HG03457 (cell line): ENCODE data around the gene GPX3.

Source experiments
- ATAC-seq: cut with Tn5 transposase; IDR thresholded peaks from one replicate; pipeline ENCODE4 v1.9.1; 2021; ENCODE audit warnings: moderate number of reproducible peaks; ENCODE audit not compliant: unreplicated experiment

GPX3 gene

GRCh38 chr5:151055336-151055735, 34.9 kb downstream of the GPX3 start:
- no peak for ATAC-seq

GRCh38 chr5:151056379-151057325, 36.3 kb downstream of the GPX3 start:
- ATAC-seq, result no peak

- no peak for ATAC-seq
Observed at GRCh38 chr5:151058301-151058700, 37.9 kb downstream of the GPX3 start.

- ATAC-seq, result no peak
Observed at GRCh38 chr5:151058891-151059489, 38.6 kb downstream of the GPX3 start.

- no peak for ATAC-seq
Observed at GRCh38 chr5:151060742-151061141, 40.4 kb downstream of the GPX3 start.

- ATAC-seq, result no peak
Observed at GRCh38 chr5:151062405-151063141, 42.2 kb downstream of the GPX3 start.

GRCh38 chr5:151063142-151063989, 43.0 kb downstream of the GPX3 start:
- ATAC-seq, result no peak

GRCh38 chr5:151064916-151065499, 44.6 kb downstream of the GPX3 start:
- no peak for ATAC-seq

- no peak for ATAC-seq
Observed at GRCh38 chr5:151065609-151066008, 45.2 kb downstream of the GPX3 start.

GRCh38 chr5:151066920-151067319, 46.5 kb downstream of the GPX3 start:
- ATAC-seq, result no peak

- ATAC-seq, result no peak
Observed at GRCh38 chr5:151067632-151068432, 47.4 kb downstream of the GPX3 start.

- ATAC-seq, result peak; percentile 66
Observed at GRCh38 chr5:151068433-151069197, 48.2 kb downstream of the GPX3 start.

GRCh38 chr5:151070449-151070848, 50.1 kb downstream of the GPX3 start:
- no peak for ATAC-seq

- ATAC-seq, result no peak
Observed at GRCh38 chr5:151071021-151071420, 50.6 kb downstream of the GPX3 start.

GRCh38 chr5:151071848-151072629, 51.6 kb downstream of the GPX3 start:
- no peak for ATAC-seq

- ATAC-seq, result no peak
Observed at GRCh38 chr5:151072630-151073025, 52.2 kb downstream of the GPX3 start.

GRCh38 chr5:151073280-151073679, 52.9 kb downstream of the GPX3 start:
- no peak for ATAC-seq

GRCh38 chr5:151074557-151074956, 54.2 kb downstream of the GPX3 start:
- no peak for ATAC-seq
